ENCODE data around the gene AP1B1.

AP1B1 gene

GRCh38 chr22:29314537-29315285 lies 73.7 kb downstream of the AP1B1 start:
- H2AFZ ChIP-seq (ENCODE audit: low read depth, low read length), result no peak overlapping the region
- H3K9ac ChIP-seq (ENCODE audit: low read length), result no peak overlapping the region
- no peaks in the 10 kb centered on the region for H3K36me3 ChIP-seq (replicated peaks; ENCODE audit: low read depth, low read length)
- H3K79me2 ChIP-seq (ENCODE audit: low read length), result no peaks in the 10 kb centered on the region
- H3K4me1 ChIP-seq (ENCODE audit: low read length), result no peaks in the 10 kb centered on the region
- no peak overlapping the region for H3K4me3 ChIP-seq (ENCODE audit: low read length)
- H3K9me3 ChIP-seq (ENCODE audit: insufficient read depth, low read length), result no peaks in the 10 kb centered on the region
- H3K27ac ChIP-seq (ENCODE audit: low read length), result no peak overlapping the region
- H3K4me2 ChIP-seq (ENCODE audit: low read length), result no peak overlapping the region
- no peaks in the 10 kb centered on the region for H3K27me3 ChIP-seq (ENCODE audit: low read depth, low read length)
- no peak for TF ChIP-seq CTCF (IDR thresholded peaks at IDR 0.05; ENCODE audit: low read depth, low read length)
- TF ChIP-seq EZH2phosphoT487 (IDR thresholded peaks at IDR 0.05; ENCODE audit: low read depth), result no peak
- no peaks in the 10 kb centered on the region for H4K20me1 ChIP-seq (ENCODE audit: insufficient read depth, low read length)

GRCh38 chr22:29313576-29314466 lies 74.5 kb downstream of the AP1B1 start:
- no peaks in the 10 kb centered on the region for H3K36me3 ChIP-seq (replicated peaks; ENCODE audit: low read depth, low read length)
- H3K27me3 ChIP-seq (ENCODE audit: low read depth, low read length), result no peaks in the 10 kb centered on the region
- H3K9me3 ChIP-seq (ENCODE audit: insufficient read depth, low read length), result no peaks in the 10 kb centered on the region
- H3K4me3 ChIP-seq (ENCODE audit: low read length), result no peak overlapping the region
- no peaks in the 10 kb centered on the region for H3K4me1 ChIP-seq (ENCODE audit: low read length)
- H3K4me2 ChIP-seq (ENCODE audit: low read length), result no peak overlapping the region
- TF ChIP-seq EZH2phosphoT487 (IDR thresholded peaks at IDR 0.05; ENCODE audit: low read depth), result no peak
- no peak for TF ChIP-seq CTCF (IDR thresholded peaks at IDR 0.05; ENCODE audit: low read depth, low read length)
- no peak overlapping the region for H3K9ac ChIP-seq (ENCODE audit: low read length)
- no peaks in the 10 kb centered on the region for H4K20me1 ChIP-seq (ENCODE audit: insufficient read depth, low read length)
- H3K27ac ChIP-seq (ENCODE audit: low read length), result no peak overlapping the region
- no peak overlapping the region for H2AFZ ChIP-seq (ENCODE audit: low read depth, low read length)
- no peaks in the 10 kb centered on the region for H3K79me2 ChIP-seq (ENCODE audit: low read length)

GRCh38 chr22:29313126-29313575 lies 75.2 kb downstream of the AP1B1 start:
- H3K27me3 ChIP-seq (ENCODE audit: low read depth, low read length), result no peaks in the 10 kb centered on the region
- H3K9me3 ChIP-seq (ENCODE audit: insufficient read depth, low read length), result no peaks in the 10 kb centered on the region
- H3K27ac ChIP-seq (ENCODE audit: low read length), result no peak overlapping the region
- TF ChIP-seq EZH2phosphoT487 (IDR thresholded peaks at IDR 0.05; ENCODE audit: low read depth) (no peak), CTCF (IDR thresholded peaks at IDR 0.05; ENCODE audit: low read depth, low read length) (peak; percentile 35)
- H3K9ac ChIP-seq (ENCODE audit: low read length), result no peak overlapping the region
- no peaks in the 10 kb centered on the region for H3K79me2 ChIP-seq (ENCODE audit: low read length)
- no peak overlapping the region for H3K4me2 ChIP-seq (ENCODE audit: low read length)
- H3K36me3 ChIP-seq (replicated peaks; ENCODE audit: low read depth, low read length), result no peaks in the 10 kb centered on the region
- H4K20me1 ChIP-seq (ENCODE audit: insufficient read depth, low read length), result no peaks in the 10 kb centered on the region
- H3K4me1 ChIP-seq (ENCODE audit: low read length), result no peaks in the 10 kb centered on the region
- H2AFZ ChIP-seq (ENCODE audit: low read depth, low read length), result no peak overlapping the region
- no peak overlapping the region for H3K4me3 ChIP-seq (ENCODE audit: low read length)

Measured in OCI-LY3 (cell line).